HUES6 (cell line): ENCODE results near the gene HDAC4.

Source experiments
- H3K27ac ChIP-seq: 2 replicates; pipeline ENCODE4 v1.7.0; 2013; ENCODE audit warnings: low read depth, mild to moderate bottlenecking, low read length, inconsistent platforms
- H3K27me3 ChIP-seq: 2 replicates; pipeline ENCODE4 v1.6.1; 2013; ENCODE audit warnings: low read length; ENCODE audit not compliant: control insufficient read depth, insufficient read depth
- H3K36me3 ChIP-seq: 2 replicates; pipeline ENCODE4 v1.6.1; 2013; ENCODE audit warnings: low read length; ENCODE audit not compliant: control insufficient read depth, insufficient read depth
- H3K4me1 ChIP-seq: 2 replicates; pipeline ENCODE4 v1.6.1; 2013; ENCODE audit warnings: low read length; ENCODE audit not compliant: control insufficient read depth, insufficient read depth
- H3K4me3 ChIP-seq: 2 replicates; pipeline ENCODE4 v1.5.1; 2013; ENCODE audit warnings: low read depth, low read length
- H3K9ac ChIP-seq: one replicate; pipeline ENCODE4 v1.6.1; 2013; ENCODE audit warnings: mild to moderate bottlenecking, low read length
- H3K9me3 ChIP-seq: 2 replicates; pipeline ENCODE4 v1.6.1; 2013; ENCODE audit warnings: low read depth, low read length; ENCODE audit not compliant: control insufficient read depth, insufficient read depth

Gene HDAC4

DNA sequence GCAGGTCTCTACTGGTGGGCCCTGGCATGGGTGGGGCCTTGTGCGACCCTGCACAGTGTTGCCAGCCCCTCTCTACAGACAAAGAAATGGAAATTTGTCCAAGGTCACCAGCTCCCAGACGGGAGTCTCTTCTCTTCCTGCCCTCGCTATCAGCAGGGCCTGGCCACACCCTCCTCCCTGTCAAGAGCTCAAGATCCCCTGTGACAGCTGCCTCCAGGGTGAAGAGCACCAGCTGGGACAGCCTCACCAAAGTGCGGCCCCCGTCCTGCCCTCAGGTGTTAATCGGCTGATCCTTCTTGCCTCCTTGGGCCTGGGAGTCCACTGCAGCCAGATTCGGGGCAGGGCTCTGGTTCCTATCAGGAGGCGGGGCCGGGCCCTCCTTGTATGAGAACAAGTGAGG is 293.9 kb downstream of the HDAC4 start:
- H3K4me3 ChIP-seq: no peak overlapping the region
- no peaks in the 10 kb centered on the region for H3K9me3 ChIP-seq
- H3K4me1 ChIP-seq: no peaks in the 10 kb centered on the region
- peaks cover 35% of the 10 kb centered on the region for H3K36me3 ChIP-seq
- no peak overlapping the region for H3K27ac ChIP-seq
- H3K9ac ChIP-seq: no peak overlapping the region
- H3K27me3 ChIP-seq: no peaks in the 10 kb centered on the region

DNA sequence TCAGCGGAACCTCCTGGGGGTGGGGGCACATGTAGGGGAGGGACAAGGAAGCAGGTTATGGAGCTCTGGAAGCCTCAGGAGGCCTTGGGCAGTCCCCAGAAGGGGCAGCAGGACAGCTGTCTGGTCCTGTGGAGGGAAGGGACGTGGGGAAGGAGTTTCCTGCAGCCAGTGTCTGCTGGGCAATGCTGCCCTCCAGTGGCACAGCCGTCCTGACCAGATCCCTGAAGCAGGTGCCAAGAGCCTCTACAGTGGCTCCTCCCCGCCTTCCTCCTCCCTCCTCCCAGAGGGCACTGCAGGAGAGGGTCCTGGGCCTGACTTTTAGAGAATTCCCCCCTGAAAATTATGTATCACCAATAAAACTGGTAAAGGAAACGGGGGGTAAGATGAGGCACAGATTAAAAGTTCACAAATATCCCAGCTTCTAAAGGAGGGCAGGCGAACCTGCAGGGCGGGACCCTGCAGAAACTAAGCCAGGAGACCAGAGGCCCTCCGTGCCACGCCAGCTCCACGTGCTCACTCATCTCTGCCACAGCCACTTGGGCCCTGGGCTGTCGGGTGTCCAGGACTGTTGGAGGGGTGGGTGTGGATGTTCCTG is 294.4 kb downstream of the HDAC4 start:
- Histone ChIP-seq H3K4me3 (no peak overlapping the region), H3K36me3 (peaks cover 35% of the 10 kb centered on the region), H3K9me3 (no peaks in the 10 kb centered on the region), H3K4me1 (no peaks in the 10 kb centered on the region), H3K27me3 (no peaks in the 10 kb centered on the region), H3K9ac (no peak overlapping the region), H3K27ac (no peak overlapping the region)

DNA sequence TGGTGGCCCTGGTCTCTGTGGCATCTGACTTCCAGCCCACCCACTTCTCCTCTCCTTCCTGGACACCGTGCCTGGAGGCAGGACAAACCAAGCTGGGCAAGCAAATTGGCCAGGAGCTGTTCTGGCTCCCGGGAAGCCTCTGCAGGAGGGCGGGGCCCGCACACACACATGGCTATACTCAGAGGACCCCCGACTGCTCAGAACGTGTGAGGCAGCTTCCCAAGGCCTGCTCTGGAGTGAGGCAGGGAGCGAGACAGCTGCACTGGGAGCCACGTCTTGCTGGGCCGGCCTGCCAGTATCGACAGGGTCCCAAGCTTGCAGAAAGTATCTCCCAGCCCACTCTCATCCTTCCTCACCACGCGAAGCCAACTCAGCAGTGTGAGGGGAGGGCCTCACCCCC is 295.6 kb downstream of the HDAC4 start:
- Histone ChIP-seq H3K36me3 (peaks cover 28% of the 10 kb centered on the region), H3K9ac (no peak overlapping the region), H3K4me1 (no peaks in the 10 kb centered on the region), H3K27ac (no peak overlapping the region), H3K27me3 (no peaks in the 10 kb centered on the region), H3K4me3 (no peak overlapping the region), H3K9me3 (no peaks in the 10 kb centered on the region)

DNA sequence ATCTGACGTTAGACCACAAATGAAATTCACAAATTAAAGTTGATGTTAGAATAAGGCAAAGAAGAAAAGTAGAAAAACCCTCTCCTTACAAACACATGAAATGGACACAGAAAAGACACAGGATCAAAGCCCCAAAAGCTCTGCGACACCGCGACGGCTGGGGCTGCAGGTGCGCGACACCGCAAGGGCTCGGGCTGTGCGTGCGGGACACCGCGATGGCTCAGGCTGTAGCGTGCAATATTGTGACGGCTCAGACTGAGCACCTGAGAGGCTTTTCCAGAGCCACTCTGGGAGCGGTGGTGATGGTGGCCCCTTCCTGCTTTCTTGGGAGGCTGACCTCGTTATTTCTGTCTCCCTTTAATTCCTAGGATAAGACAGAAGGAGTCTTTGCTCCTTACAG is 296.0 kb downstream of the HDAC4 start:
- Histone ChIP-seq H3K4me1 (no peaks in the 10 kb centered on the region), H3K9ac (no peak overlapping the region), H3K27me3 (no peaks in the 10 kb centered on the region), H3K4me3 (no peak overlapping the region), H3K9me3 (no peaks in the 10 kb centered on the region), H3K27ac (no peak overlapping the region), H3K36me3 (peaks cover 26% of the 10 kb centered on the region)

DNA sequence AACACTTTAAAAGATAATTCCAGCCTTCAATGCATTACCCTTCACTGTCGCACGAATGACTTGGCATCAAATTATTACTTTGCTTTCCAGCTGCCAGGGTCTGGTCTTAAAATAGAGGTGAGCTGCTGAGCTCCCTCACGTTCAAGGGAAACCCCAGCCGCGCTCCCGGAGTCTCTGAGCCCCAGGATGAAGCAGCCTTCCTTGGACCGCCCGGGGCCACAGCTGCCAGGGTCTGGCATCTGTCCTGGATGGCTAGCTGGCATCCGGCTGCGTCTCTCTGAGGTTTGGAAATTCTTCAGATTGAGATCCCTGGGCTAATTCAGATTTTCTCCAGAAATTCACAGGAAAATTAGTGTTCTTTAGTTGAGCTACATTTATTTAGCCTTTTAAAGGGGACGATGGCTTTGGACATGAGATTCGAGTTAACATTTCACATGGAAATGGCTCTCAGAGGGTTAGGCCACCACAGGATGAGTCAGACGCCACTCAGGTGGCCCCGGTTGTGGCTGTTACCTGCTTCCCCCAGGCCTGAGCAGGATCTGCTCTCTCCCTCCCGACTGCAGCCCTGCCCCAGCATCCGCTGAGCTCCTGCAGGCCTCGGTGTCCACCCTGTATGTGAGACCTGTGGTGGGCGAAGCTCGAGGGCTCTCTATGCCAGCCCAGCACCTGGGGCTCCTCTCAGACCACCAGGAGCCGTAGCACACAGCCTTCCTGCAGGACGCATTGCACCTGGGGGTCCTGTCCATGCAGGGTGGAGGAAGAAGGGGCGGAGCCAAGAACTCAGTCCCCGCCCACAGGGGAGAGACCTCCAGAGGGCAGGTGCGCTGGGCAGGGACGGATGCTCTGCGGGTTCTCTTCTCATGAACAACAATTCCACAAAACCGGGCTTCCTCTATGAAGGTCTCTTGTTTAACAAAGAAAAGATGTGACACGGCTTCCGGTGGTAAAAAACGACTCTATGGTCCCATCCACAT is 297.4 kb downstream of the HDAC4 start:
- Histone ChIP-seq H3K9ac (no peak overlapping the region), H3K27me3 (no peaks in the 10 kb centered on the region), H3K27ac (no peak overlapping the region), H3K9me3 (no peaks in the 10 kb centered on the region), H3K4me3 (no peak overlapping the region), H3K4me1 (no peaks in the 10 kb centered on the region), H3K36me3 (peaks cover 22% of the 10 kb centered on the region)

DNA sequence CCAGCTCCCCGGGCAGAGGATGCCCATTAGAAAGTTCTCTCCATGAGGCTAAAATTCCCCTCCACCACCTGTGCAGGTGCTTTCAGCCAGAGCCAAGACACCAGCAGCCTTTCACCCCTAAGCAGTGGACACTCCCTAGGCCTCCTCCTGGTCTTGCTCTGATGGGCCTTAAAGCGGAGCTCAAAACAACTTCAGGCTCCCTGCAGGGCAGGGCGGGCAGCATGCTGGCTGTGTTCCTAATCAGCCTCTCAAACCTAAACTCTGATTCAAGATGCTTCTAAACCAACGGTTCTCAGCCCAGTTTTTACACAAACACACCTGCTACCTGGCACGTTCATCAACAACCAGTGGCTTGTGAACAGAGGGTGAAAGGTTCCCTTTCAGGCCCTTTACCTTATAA is 298.6 kb downstream of the HDAC4 start:
- no peak overlapping the region for H3K27ac ChIP-seq
- peaks cover 22% of the 10 kb centered on the region for H3K36me3 ChIP-seq
- H3K9ac ChIP-seq: no peak overlapping the region
- no peaks in the 10 kb centered on the region for H3K4me1 ChIP-seq
- H3K27me3 ChIP-seq: no peaks in the 10 kb centered on the region
- H3K4me3 ChIP-seq: no peak overlapping the region
- H3K9me3 ChIP-seq: no peaks in the 10 kb centered on the region

DNA sequence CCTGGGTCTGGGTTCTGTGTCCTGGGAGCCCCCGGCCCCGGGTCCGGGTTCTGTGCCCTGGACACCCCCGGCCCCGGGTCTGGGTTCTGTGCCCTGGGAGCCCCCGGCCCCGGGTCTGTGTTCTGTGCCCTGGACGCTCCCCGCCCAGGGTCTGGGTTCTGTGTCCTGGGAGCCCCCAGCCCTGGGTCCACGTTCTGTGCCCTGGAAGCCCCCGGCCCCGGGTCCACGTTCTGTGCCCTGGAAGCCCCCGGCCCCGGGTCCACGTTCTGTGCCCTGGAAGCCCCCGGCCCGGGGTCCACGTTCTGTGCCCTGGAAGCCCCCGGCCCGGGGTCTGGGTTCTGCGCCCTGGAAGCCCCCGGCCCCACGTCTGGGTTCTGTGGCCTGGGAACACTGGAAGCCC is 299.0 kb downstream of the HDAC4 start:
- Histone ChIP-seq H3K27me3 (no peaks in the 10 kb centered on the region), H3K36me3 (peaks cover 21% of the 10 kb centered on the region), H3K9ac (no peak overlapping the region)

DNA sequence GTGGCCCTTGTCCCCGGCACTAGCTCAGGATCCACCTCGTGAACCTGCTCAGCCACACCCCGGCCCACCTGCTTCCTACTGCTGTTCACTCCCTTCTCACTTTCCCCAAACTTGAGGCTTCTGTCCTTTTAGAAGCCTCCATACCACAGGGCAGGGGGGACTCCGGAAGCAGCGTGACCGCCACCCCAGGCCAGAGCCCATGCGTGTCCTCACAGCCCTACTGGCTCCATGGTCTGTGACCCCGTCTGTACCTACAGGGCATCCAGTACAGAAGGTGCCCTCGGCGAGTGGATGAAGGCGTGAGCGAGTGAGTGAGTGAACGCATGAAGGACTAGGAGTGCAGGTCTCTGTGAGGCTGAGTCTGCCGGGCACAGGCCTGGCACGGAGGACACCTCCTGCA is 299.7 kb downstream of the HDAC4 start:
- H3K36me3 ChIP-seq: peaks cover 21% of the 10 kb centered on the region
- no peaks in the 10 kb centered on the region for H3K9me3 ChIP-seq
- no peaks in the 10 kb centered on the region for H3K4me1 ChIP-seq
- H3K4me3 ChIP-seq: no peak overlapping the region
- H3K9ac ChIP-seq: no peak overlapping the region
- H3K27ac ChIP-seq: no peak overlapping the region
- H3K27me3 ChIP-seq: no peaks in the 10 kb centered on the region

More for the DNA sequence above, 299.0 kb downstream of the HDAC4 start:
- H3K27ac ChIP-seq: no peak overlapping the region
- H3K4me3 ChIP-seq: no peak overlapping the region
- H3K4me1 ChIP-seq: no peaks in the 10 kb centered on the region
- no peaks in the 10 kb centered on the region for H3K9me3 ChIP-seq

DNA sequence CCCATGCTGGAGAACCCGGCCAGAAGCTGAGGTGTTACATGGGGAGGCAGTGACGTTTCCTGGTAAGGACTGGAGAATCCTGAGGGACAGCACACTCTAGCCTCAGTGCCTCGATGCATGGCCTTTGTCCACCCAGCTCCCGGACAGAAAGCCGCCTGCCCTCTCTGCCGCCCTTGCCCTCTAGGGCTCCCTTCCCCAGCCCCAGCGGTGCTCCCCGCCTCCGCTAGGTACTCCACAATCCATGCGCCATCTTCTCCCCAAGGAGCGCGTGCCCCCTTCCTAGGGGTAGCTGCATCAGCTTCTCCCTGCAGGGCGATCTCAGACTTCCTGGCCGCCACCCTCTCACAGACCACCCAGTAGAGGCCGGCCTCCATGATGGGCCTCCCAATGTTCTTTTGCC is 301.3 kb downstream of the HDAC4 start:
- Histone ChIP-seq H3K9ac (no peak overlapping the region), H3K4me1 (no peaks in the 10 kb centered on the region)

DNA sequence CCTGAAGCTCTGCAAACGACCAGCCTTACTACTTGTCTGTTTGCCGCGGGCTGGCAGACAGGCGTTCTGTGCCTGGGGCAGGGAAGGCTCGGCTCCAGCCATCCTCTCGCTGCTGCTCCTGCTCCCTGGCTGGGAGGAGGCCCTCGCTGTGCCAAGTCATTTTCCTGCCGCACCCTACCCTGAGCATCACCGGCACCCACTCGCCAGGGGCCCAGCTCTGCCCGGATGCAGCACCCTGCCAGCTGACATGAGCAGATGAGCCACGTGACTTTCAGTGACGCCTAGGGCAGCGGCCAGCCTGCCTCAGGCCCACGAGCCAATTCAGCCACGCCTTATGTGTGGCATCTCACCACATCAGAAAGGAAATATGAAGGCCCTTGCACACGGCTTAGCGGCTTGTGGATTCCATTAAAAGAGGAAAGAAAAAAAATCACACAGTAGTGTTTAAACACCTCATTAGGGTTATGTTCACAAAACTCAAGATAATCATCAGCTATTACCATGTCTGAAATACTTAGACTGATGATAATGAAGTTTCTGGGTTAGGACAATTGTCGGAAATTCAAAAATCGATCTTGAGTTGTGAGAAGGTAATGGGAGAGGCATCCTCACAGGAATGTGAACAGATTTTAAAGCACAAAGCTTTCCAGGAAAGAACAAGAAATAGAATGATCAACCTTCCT is 302.4 kb downstream of the HDAC4 start:
- no peak overlapping the region for H3K27ac ChIP-seq
- no peaks in the 10 kb centered on the region for H3K27me3 ChIP-seq
- H3K9me3 ChIP-seq: no peaks in the 10 kb centered on the region
- no peak overlapping the region for H3K9ac ChIP-seq
- H3K4me3 ChIP-seq: no peak overlapping the region
- H3K36me3 ChIP-seq: peaks cover 22% of the 10 kb centered on the region
- no peaks in the 10 kb centered on the region for H3K4me1 ChIP-seq

More for the DNA sequence above, 301.3 kb downstream of the HDAC4 start:
- Histone ChIP-seq H3K27me3 (no peaks in the 10 kb centered on the region), H3K36me3 (peaks cover 20% of the 10 kb centered on the region), H3K4me3 (no peak overlapping the region), H3K9me3 (no peaks in the 10 kb centered on the region), H3K27ac (no peak overlapping the region)

DNA sequence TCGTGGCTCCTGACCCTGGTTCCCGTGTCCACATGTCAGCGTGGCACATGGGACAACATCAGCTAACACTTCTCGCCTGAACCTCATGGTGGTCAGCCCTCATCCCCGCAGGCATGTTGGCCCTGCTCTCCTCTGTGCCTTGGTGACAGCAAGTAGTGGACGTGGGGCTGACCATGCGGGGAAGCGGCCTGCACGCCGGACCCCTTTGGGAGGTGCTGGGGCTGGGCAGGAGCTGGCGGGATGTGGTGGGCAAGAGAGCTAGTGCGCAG is 303.5 kb downstream of the HDAC4 start:
- H3K4me3 ChIP-seq: no peak overlapping the region
- no peak overlapping the region for H3K27ac ChIP-seq
- H3K9me3 ChIP-seq: no peaks in the 10 kb centered on the region
- H3K9ac ChIP-seq: no peak overlapping the region
- H3K27me3 ChIP-seq: no peaks in the 10 kb centered on the region
- H3K36me3 ChIP-seq: peaks cover 18% of the 10 kb centered on the region
- no peaks in the 10 kb centered on the region for H3K4me1 ChIP-seq
